Measurements from ENCODE around the gene EEIG1.

EEIG1 gene

GRCh38 chr9:127961155-127961490, 19.7 kb downstream of the EEIG1 start:
- no peak for DNase-seq (ENCODE audit: low read depth in 3 of 3, low spot score in 1 of 3)

- no peak for DNase-seq (ENCODE audit: low read depth in 3 of 3, low spot score in 1 of 3)
These were observed 20.2 kb downstream of the EEIG1 start for GRCh38 chr9:127960410-127961154.

GRCh38 chr9:127959841-127960409, 20.9 kb downstream of the EEIG1 start:
- no peak for DNase-seq (ENCODE audit: low read depth in 3 of 3, low spot score in 1 of 3)

GRCh38 chr9:127959398-127959797, 21.4 kb downstream of the EEIG1 start:
- no peak for DNase-seq (ENCODE audit: low read depth in 3 of 3, low spot score in 1 of 3)

- DNase-seq (ENCODE audit: low read depth in 3 of 3, low spot score in 1 of 3) = no peak
These were observed 22.1 kb downstream of the EEIG1 start for GRCh38 chr9:127958728-127959127.

- DNase-seq (ENCODE audit: low read depth in 3 of 3, low spot score in 1 of 3) = peak; percentile 61 to 73 (median 67)
These were observed 25.3 kb downstream of the EEIG1 start for GRCh38 chr9:127955294-127956015.

GRCh38 chr9:127954831-127955293, 25.9 kb downstream of the EEIG1 start:
- DNase-seq (ENCODE audit: low read depth in 3 of 3, low spot score in 1 of 3) = no peak

GRCh38 chr9:127953768-127954505, 26.9 kb downstream of the EEIG1 start:
- no peak for DNase-seq (ENCODE audit: low read depth in 3 of 3, low spot score in 1 of 3)

GRCh38 chr9:127953154-127953553, 27.6 kb downstream of the EEIG1 start:
- DNase-seq (ENCODE audit: low read depth in 3 of 3, low spot score in 1 of 3) = no peak

GRCh38 chr9:127950513-127951289, 30.1 kb downstream of the EEIG1 start:
- no peak for DNase-seq (ENCODE audit: low read depth in 3 of 3, low spot score in 1 of 3)

- no peak for DNase-seq (ENCODE audit: low read depth in 3 of 3, low spot score in 1 of 3)
These were observed 30.8 kb downstream of the EEIG1 start for GRCh38 chr9:127949827-127950512.

GRCh38 chr9:127947841-127948710, 32.7 kb downstream of the EEIG1 start:
- DNase-seq (ENCODE audit: low read depth in 3 of 3, low spot score in 1 of 3) = no peak

- DNase-seq (ENCODE audit: low read depth in 3 of 3, low spot score in 1 of 3) = no peak
These were observed 34.1 kb downstream of the EEIG1 start for GRCh38 chr9:127946728-127947127.

- DNase-seq (ENCODE audit: low read depth in 3 of 3, low spot score in 1 of 3) = no peak
These were observed 34.8 kb downstream of the EEIG1 start for GRCh38 chr9:127945942-127946341.

GRCh38 chr9:127945338-127945737, 35.5 kb downstream of the EEIG1 start:
- DNase-seq (ENCODE audit: low read depth in 3 of 3, low spot score in 1 of 3) = no peak

- DNase-seq (ENCODE audit: low read depth in 3 of 3, low spot score in 1 of 3) = no peak
These were observed 36.1 kb downstream of the EEIG1 start for GRCh38 chr9:127944586-127945218.

GRCh38 chr9:127943731-127944144, 37.1 kb downstream of the EEIG1 start:
- peak in 2 of 3 donors; percentile 60 to 72 for DNase-seq (ENCODE audit: low read depth in 3 of 3, low spot score in 1 of 3)

GRCh38 chr9:127943011-127943662, 37.7 kb downstream of the EEIG1 start:
- no peak for DNase-seq (ENCODE audit: low read depth in 3 of 3, low spot score in 1 of 3)
